Omental fat pad (tissue), 4 donors: ENCODE data around the gene MEGF11. TPM values are rescaled to one million over a fixed set of nuclear protein-coding genes. Genes with fewer than 3 reads are reported as not detected.

Experiments
- ATAC-seq: fragments of 150-250 bp; one replicate; pipeline ENCODE4 v1.9.1; 2016; ENCODE audit warnings: mild to moderate bottlenecking, moderate library complexity; ENCODE audit not compliant: low FRiP score
- DNase-seq: peaks from one replicate; pipeline ENCODE4 v3.0.0-alpha.2; 2019; ENCODE audit warnings: low spot score
- CTCF ChIP-seq, 3 donors: fragments of 450-650 bp; IDR thresholded peaks; one replicate each; pipeline ENCODE4 v1.5.1; 2016 to 2017; ENCODE audit warnings: antibody characterized with exemption in 3 of 3, mild to moderate bottlenecking in 3 of 3, moderate library complexity in 2 of 3
- total RNA-seq, 4 donors: library from RNA; depleted of rRNA; stranded (reverse); fragments of >200 nt; gene quantifications; one replicate each; pipeline ENCODE4 v1.1.0, GENCODE V29; 2016

MEGF11 gene
- total RNA-seq, 4 donors from 2014 or later = 0.47 TPM; not detected in 3

- no peak for TF ChIP-seq CTCF (IDR thresholded peaks at IDR 0.05)
- DNase-seq = no peak
- no peak for ATAC-seq
These were observed 177.6 kb downstream of the MEGF11 start for GRCh38 chr15:66075947-66076346.

GRCh38 chr15:66072616-66073361 is 180.8 kb downstream of the MEGF11 start:
- DNase-seq (no peak), ATAC-seq (no peak)
- TF ChIP-seq CTCF (IDR thresholded peaks at IDR 0.05) = no peak

GRCh38 chr15:66071921-66072295 is 181.6 kb downstream of the MEGF11 start:
- TF ChIP-seq CTCF (IDR thresholded peaks at IDR 0.05) = no peak
- DNase-seq (no peak), ATAC-seq (no peak)

GRCh38 chr15:66071160-66071920 is 182.2 kb downstream of the MEGF11 start:
- DNase-seq = no peak
- no peak for TF ChIP-seq CTCF (IDR thresholded peaks at IDR 0.05)
- ATAC-seq = no peak

- ATAC-seq (no peak), DNase-seq (no peak)
- TF ChIP-seq CTCF (IDR thresholded peaks at IDR 0.05) = no peak
These were observed 183.2 kb downstream of the MEGF11 start for GRCh38 chr15:66070220-66070934.

GRCh38 chr15:66069751-66070150 is 183.8 kb downstream of the MEGF11 start:
- TF ChIP-seq CTCF (IDR thresholded peaks at IDR 0.05) = no peak
- DNase-seq (no peak), ATAC-seq (no peak)
